Transverse colon (tissue), 4 donors: ENCODE measurements around the gene FGF8.

Experiments
- EP300 ChIP-seq: sonication (generic); formaldehyde crosslinking; IDR thresholded peaks from one replicate; pipeline ENCODE4 v1.6.1; 2017; ENCODE audit warnings: antibody characterized with exemption, low read depth
- POLR2A ChIP-seq: fragments of 450-650 bp; IDR thresholded peaks from one replicate; pipeline ENCODE4 v1.6.1; 2016; ENCODE audit warnings: antibody characterized with exemption, mild to moderate bottlenecking, moderate library complexity
- POLR2AphosphoS5 ChIP-seq, 3 donors: sonication (generic); formaldehyde crosslinking; IDR thresholded peaks; one replicate each; pipeline ENCODE4 v1.6.1; 2016; ENCODE audit warnings: antibody characterized with exemption in 3 of 3
- TF ChIP-seq, protein P1 (sequence below), 5 experiments: fragments of 200-600 bp in 3 of 5; fragments of 450-650 bp in 2 of 5; sonication (generic) in 3 of 5; IDR thresholded peaks; 1 replicate in 2 of 5; 2 replicates in 3 of 5; pipeline ENCODE4 v1.5.1; 2016 to 2017; ENCODE audit warnings: antibody characterized with exemption in 5 of 5, inconsistent platforms in 3 of 5, mild to moderate bottlenecking in 2 of 5, moderate library complexity in 1 of 5

DNA sequence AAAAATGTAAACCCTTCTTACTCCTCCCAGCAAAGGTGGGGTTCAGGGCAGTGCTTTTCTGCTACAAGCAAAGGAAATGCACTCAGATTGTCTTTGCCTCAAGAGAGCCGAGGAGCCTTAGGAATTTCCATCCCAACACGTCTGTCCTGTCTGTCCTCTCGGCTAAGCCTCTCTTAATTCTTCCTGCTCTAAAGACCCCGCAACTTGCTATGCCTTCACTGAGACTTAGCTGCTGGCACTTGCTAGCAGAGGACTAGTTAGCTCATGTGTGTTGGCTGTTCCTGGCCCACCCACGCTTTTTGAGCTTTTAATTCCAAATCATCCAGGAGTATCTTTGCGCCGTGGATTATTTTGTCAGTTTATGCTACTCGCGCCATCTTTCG is 7.8 kb upstream of the FGF8 start:
- TF ChIP-seq, protein P1, sequence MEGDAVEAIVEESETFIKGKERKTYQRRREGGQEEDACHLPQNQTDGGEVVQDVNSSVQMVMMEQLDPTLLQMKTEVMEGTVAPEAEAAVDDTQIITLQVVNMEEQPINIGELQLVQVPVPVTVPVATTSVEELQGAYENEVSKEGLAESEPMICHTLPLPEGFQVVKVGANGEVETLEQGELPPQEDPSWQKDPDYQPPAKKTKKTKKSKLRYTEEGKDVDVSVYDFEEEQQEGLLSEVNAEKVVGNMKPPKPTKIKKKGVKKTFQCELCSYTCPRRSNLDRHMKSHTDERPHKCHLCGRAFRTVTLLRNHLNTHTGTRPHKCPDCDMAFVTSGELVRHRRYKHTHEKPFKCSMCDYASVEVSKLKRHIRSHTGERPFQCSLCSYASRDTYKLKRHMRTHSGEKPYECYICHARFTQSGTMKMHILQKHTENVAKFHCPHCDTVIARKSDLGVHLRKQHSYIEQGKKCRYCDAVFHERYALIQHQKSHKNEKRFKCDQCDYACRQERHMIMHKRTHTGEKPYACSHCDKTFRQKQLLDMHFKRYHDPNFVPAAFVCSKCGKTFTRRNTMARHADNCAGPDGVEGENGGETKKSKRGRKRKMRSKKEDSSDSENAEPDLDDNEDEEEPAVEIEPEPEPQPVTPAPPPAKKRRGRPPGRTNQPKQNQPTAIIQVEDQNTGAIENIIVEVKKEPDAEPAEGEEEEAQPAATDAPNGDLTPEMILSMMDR (IDR thresholded peaks at IDR 0.05) = no peak
- TF ChIP-seq POLR2AphosphoS5 (IDR thresholded peaks at IDR 0.05) = no peak
- TF ChIP-seq POLR2A = no peak
- no peak for TF ChIP-seq EP300
